ENCODE results near the gene MAFG.

MAFG gene

DNA sequence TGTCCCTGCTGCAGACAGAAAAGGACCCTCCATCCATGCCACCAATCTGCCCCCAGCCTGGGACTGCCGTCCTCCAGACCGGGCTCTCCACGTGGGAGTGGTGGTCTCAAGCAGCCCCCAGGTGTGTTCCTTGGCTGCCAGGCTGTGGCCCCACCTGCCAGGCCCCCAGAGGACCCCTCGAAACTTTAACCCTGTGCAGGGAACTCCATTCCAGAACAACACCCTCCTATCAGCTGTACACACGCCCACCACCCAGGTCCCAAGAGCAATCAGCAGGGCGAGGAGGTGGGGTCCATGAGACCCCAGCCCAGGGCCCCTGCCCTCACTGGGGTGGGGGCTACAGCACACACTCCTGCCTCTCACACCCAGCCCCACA, 8.2 kb upstream of the MAFG start:
- no peak for DNase-seq

DNA sequence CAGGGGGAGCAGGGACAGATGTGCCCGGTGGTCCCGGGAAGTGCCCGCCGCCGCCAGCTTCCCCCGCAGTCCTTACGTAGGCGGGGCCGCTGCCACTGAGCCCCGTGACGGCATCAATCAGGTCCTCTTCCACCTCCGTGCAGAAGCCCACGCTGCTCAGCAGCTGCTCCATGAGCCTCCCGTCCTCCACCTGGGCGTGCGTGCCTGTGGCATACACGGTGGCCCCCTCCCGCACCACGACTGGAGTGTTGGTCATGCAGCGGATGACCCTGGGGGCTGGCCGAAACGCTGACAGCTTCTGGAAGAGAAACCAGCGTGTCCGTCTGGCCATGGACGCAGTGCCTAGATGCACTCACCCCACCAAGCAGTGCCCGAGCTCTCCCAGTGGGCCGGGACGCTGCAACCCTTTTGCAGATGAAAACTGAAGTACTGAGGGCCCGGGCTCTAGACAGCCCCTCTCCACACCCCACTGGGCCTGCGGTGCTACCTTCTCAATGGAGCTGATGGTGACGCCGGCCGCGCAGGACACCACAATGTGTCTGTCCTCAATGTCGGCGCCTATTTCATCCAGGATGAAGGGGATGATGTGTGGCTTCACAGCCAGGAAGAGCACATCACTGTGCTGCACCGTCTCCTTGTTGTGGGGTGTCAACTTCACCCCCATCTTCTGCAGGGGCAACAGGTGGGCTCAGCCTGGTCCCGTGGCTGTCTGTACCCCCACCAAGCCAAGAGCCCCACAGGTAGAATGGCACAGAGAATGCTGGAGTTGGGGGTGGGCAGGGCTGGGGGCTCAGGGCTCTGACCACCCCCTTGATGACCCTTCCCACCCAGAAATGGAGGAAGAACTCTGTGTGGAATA, 7.5 kb upstream of the MAFG start:
- DNase-seq: no peak

DNA sequence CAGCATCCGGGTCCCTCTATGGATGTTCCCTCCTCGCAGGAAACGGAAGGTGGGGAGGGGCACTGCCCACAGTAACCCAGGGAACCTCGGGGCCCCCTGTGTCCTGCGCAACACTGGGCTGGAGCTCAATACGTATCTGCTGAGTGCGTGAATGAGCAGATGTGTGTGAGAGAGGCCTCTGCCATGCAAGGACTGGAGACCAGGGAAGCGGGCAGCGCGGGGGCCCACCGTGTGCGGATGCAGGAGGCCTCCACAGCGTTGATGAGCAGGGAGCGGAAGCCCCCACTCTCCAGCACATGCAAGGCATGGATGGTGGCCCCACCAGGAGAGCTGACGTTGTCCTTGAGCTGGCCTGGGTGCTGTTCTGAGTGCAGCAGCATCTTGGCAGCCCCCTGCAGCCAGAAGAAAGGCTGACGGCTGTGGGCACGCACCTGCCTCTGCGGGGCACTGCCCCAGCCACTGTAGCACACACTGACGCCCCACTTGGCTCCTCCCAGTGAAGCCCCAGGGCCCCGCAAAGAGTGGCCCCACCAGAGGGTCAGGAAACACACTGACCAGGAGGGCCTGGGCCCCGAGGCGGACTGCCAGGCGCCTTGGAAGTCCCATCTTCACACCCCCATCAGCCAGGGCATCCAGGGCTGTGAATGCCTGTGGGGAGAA, 6.7 kb upstream of the MAFG start:
- no peak for DNase-seq

DNA sequence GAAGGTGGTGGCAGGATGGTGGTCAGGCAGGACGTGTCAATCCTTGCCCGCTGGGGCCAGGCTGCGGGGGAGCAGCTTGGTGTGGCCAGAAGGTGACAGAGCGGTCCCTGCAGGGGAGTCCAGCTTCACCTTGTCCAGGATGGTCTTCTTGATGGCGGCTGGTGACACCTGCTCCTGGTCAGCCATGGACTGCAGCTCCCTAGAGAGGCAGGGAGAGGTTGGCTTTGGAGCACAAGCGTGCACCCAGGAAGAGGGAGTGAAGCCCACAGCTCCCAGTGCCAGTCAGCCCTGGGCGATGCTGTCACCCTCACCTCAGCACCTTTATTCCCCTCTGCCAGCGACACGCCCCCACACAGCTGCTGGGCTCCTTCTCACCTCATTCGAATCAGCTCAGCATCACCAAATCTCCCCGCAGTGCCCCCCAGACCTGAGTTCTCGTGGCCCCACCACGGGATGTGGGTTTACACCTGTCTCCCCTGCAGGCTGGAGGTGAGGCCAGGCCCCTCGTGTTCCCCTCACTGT, 5.7 kb upstream of the MAFG start:
- DNase-seq: no peak

DNA sequence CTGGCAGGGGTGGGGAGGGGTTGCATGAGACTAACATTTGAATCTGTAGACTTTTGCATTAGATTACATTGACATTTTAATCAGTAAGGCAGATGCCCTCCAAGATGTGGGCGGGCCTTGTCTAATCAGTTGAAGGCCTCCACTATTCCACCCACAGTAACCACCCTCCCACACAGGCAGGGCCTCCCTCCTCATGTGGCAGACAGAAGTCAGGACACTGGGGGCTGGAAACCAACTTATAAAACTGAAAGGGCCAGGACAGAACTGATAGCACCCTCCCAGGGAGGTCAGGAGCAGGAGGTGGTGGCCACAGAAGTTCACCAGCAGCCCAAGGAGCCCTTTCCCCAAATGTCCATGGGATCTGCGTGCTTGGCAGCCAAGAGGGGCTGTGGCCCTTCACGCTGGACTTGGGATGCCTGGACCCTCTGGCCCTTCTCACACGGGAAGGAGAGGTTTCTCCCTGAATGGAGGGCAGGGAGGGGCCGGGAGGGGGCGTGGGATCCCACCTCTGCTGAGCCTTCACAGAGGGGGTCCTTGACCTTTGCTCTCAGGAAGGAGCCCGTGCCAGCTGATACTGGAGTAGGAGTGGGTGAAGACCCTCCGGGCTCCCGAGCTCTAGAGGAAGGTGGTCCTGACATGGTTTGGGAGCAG, 4.9 kb upstream of the MAFG start:
- DNase-seq: no peak

DNA sequence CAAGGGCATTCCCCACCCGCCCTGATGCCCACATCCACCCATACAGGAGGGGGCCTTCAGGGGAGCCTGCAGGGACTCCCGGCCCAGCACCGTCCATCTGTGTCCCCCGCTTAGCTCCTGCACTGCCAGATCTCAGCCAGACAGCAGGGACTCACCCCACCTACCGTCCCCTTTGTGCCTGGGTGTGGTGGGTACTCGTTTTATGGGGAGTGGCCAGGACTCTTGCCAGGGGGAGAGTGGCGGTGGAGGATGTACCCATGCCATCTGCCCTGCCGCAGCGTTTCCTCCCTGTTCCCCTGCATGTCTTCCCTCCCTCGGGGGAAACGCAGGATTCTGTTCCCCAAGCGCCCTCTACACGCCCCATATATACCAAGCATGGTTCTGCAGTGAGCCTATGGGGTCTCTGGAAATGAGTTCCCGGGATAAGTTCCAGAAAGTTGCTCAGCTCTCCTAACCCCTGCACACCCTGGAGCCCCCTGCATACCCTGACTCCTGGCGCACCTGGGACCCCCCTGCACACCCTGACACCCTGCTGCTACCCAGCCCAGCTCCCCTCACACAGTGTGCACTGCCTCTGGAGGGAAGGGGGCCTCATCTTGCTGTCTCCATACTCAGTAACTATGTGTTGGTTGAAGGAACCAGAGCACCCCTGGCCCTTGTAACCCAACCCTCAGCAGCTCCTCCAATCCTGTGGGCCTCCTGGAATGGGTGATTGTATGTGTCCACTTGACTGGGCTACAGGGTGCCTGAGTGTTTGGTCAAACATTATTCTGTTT, 4.2 kb upstream of the MAFG start:
- no peak for DNase-seq

DNA sequence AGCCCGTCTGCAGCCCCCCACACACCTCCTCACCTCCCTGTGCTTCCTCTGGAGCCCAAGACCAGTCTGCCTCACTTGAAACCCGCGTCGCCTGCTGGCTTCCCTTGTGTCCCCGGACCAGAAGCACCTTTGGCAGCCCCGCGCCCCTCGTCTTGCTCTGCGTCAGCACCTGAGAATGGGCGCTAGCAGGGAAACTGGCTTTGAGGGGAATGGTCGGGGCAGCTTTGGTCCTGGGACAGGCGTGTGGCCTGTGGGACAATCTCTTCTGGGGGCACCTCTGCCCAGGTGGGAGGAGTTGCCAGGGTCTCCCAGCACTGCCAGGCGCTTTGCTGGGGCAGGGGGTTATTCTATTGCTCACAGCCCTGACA, 3.6 kb upstream of the MAFG start:
- no peak for DNase-seq

DNA sequence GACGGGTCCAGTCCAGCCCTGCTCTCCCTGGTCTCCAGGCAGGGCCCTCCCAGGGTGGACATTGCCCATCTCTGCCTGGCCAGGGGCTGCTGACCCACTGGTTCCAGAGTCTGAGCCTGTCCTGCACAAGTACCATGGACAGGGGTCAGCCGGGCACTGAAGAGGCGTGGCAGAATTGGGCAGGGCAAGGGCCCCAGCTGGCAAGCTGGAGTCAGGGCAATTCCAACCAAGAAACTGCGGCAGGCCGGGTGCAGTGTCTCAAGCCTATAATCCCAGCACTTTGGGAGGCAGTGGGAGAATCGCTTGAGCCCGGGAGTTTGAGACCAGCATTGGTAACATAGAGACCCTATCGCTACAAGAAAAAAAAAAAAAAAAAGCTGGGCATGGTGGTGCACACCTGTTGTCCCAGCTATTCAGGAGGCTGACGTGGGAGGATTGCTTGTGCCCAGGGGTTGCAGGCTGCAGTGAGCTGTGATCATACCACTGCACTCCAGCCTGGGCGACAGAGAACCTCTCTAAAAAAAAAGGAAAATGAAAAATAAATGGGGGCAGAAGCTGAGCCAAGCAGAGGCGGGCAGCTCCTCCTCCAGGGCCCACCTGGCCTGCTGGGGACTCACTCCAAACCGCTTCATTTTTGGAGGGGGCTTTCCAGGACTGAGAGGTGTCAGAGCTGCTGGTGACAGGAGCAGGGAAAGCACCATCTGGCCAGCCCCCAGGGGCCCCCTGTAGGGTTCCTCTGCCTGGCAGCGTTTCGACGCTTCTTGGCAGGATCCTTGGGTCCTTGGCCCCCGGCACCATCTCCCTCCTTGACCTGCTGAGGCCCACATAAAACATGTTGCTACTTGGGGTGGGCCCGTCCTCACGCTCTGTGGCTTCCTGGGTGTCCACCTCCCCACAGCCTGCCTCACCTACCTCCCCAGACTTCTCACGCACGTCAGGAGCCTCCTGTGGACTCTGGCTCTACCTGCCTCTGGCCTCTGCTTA, 2.9 kb upstream of the MAFG start:
- no peak for DNase-seq

DNA sequence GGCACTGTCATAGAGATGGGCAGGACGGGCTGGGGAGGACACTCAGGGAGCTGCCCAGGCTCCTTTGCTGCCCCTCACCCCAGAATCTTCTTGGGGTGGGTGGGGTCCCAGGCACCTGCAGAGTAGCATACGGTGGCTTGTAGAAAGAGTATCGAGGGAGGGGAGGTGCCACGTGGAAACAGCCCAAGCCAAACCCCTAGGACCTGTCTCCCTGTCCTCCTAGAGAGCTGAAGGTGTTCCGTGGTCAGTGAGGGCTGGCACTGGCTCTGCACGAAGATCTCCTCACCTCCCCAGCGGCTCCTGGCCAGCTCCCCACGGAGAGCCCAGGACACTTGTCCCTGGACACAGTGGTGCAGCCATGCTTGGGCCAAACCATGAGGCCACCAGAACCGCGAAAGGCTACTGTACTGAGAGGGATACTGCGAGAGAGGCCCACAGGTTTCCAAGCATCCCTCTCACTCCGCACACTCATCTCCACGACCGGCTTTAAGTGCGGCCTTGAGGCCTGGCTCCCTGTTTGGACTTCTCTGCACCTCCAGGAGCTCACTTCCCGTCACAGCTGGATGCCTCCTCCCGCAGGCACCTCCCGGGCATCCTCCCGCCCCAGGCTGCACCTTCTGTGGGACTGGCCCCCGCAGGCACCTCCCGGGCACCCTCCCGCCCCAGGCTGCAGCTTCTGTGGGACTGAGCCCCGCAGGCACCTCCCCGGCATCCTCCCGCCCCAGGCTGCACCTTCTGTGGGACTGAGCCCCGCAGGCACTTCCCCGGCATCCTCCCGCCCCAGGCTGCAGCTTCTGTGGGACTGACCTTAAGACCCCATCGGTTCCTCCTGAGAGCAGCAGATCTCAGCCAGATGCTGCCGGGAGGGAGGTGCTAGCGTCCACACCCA, 2.0 kb upstream of the MAFG start:
- DNase-seq: no peak

DNA sequence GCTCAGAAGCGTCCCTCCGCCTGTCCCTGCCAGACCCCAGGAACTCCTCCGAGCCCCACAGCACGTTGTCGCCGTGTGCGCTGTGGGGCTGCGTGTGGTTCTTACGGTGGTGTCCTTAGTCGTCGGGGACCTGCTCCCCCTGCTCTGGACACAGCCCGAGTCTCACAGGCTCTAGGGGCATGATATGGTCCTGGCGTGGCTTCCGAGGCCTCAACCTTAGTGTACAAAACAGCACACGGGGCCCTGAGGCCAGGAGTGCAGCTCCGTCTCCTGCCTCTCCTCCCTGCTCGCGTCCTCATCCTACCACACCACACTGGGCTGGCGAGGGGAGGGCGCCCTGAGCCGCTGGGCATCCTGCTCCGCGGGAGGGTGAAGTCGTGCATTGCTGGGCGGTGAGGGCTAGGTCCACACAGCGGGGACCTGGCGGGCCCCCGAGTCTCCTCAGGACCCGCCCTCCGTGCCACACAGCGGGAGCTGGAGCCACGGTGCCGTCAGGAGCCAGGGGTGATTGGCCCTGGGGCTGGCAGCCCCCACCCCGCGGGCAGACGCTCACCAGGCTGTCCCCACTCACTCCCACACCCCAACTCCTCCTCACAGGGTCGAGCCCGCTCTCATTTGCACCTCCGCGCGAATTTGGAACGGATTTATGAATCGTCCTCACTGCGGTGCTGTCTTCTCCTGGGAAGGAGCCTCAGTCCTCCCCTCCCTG, 1.2 kb upstream of the MAFG start:
- no peak for DNase-seq

DNA sequence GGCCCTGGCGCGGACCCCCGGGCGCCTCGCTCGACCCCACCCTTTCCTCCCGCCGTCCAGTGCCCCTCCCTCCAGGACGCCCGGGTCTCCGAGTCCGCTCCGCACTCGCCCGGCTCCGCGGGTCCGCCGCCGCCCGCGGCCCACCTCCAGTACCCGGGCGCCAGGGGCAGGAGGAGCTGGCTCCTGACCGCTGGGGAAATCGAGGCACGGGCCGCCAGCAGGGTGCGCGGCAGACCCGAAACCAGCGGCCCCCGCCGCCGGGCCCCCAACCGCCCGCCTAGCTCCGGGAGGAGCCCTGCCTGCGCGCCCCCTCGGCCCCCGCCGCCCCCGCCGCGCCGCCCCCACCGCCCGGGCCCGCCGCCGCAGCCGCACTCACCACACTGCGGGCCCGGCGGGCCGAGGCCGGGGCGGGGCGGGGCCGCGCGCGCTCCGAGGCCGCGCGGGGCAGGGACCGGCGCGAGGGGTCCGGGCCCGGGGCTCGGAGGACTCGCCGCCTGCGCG, 333 bp downstream of the MAFG start:
- no peak for DNase-seq

DNA sequence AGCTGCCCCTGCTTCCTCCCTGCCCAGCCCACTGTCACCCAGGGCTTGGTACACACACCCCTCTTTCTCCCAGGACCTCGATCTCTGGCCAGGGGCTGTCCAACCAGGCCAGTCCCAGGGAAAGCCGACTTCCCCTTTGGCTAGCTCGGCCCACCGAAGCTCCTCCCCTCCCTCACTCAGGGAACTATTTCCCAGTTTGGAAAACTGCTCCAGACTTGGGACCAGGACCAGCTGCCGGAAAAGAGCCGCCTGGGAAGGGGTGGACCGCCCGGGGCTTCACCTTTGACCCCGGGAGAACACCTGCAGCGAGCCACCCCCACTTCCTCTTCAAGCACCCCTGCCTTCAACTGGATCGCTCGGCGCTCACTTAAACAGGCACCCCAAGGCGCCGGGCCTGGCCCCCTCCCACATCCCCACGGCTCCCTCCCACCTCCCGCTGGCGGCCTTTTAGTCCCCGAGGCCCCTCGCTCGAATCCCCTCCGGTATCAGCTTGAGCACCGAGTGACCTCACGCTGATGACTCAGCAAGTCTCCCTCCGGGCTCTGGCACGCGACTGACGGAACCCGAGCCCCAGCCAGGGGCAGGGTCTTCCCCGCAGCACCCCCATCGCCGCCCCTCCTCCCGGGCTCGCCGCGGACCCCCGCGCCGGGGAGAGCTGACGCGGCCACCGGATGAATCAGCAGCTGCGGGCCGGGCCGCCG, 934 bp downstream of the MAFG start:
- no peak for DNase-seq

DNA sequence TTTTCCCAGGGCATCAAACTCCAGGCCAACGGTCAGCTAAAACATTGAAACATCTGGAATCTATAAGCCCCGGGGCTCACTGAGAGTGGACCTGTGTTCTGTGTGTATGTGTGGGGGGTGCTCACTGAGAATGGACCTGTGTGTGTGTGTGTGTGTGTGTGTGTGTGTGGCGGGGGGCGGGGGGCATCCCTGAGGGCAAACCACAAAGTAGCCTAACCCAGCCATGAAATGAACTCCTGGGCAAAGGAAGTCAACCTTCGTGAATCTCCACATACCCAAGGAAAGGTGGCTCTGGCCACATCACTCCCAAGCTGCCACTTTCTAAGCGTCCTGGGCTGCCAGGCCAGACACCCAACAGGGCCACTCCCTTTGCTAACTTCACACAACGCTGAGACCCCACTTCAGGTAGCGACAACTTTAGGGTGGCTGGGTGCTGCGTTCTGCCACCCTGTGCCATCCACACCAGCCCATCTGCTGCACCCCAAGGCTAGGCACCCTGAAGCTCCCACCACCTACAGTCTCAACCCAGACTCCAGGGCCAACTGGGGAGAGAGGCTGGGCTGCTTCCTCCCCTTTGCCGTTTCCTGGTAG, 1.6 kb downstream of the MAFG start:
- no peak for DNase-seq

DNA sequence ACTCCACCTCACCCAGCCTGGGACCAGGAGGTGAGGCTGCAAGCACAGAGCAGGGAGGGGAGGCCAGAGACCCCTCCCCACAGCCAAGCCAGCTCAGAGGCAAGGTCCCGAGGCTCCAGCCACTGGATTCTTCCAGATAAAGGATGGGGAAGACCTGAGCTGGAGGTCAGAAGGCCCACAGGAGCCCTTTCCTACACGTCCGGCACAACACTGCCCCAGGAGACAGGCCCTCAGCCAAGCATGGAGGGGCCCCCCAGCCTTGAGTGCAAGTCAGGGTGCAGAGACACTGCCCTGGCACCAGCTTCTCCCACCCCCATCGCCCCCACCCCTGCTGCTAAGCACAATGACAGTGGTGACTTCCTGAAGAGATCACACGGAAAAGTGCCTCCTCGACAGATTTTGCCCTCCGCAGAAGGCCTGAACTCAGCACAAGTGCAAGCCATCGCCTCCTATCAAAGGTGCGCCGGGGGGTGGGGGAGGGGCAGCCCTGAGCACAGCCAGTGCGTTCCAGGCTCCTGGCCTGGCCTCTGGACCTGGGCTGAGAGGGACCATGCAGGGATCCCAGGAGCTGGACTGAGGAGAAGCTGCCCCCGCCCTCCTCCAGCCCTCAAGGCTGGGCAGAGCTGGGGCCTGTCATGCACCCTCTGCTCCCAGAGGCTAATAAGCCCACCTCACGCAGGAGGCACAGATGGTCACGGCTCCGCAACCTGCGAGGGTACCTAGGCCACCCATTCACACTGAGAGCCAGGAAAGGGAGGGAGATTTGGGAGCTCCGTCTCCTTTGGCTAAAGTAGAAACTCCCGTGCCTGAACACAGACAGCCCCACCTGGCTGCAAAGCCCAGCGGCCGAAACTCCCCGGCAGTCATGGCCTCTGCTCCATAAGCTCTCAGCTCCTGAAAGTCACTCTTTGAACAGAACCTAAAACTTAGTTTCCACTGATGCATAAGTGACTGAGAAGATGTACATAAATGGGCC, 2.7 kb downstream of the MAFG start:
- DNase-seq: no peak

DNA sequence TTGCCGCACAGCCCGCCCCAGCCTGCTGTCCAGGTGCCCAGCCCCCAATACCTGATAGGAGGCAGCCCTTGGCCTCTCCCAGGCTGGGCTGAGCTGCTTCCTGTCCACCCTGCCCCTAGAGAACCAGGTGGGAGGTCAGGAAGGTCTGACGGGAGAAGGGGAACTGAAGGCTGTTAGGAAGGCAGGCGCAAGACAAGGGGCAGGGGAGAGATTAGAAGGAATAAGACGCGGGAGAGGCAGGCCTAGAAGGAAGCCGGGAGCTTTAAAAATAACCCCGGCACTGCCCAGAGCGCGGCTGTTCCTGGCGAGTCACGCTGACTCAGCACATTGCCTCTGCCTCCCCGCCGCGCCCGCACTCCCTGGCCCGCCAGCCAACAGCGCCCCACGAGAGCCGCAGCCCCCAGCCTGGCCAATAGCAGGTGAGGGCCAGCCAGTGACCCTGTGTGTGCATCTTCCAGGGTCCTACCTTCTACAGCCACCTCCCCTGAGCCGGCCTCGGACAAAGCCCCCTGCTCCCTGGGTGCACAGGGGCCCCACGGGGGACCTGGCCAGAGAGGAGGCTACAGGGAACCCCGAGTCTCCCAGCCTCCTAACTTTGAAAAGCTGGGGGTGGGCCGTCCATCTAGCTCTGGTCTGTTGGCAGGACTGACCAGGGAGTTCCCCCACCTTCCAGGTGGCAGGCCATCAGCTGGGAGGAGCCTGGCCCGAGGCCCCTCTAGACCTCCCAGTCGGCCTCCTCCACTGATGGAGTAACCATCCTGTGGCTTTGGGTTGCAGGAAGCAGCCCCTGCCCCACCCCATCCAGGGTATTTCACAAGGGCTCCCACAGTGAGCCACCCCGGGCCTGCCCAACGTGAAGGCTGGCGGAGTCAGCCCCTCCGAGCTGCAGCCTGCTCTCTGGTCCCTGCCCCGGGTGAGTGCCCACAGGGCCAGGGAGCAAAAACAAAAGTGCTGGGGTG, 4.0 kb downstream of the MAFG start:
- no peak for DNase-seq

DNA sequence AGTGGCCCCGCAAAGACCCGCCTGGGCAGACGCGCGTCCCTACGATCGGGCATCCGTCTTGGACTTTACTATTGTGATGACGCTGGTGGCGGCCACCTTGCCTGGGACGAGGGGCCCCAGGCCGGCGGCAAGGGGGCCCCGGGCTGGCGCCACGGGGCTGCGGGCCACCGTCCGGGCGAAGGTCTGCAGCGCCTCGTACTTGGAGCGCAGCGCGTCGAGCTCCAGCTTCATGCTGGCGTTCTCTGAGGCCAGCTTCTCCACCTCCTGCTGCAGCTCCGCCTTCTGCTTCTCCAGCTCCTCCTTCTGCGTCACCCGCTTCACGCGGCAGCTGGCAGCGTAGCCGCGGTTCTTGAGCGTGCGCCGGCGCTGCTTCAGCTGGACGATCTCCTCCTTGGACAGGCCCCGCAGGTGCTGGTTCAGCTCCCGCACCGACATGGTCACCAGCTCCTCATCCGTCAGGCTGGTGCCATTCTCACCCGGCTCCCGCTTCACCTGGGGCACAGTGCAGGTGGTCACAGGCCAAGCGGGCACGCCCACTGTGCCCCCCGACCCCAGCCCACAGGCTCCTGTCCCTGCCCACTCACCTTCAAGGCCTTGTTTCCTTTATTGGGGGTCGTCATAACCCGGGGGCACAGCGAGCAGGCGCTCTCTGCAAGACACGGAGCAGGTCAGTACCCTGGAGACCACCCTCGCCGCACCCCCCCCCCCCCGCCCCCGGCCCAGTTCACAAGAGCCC, 4.8 kb downstream of the MAFG start:
- DNase-seq: no peak
